ENCODE results near the gene SYNE2. TPM values are rescaled to one million over a fixed set of nuclear protein-coding genes. Genes with fewer than 3 reads are reported as not detected.

The SYNE2 gene
- total RNA-seq, 2 experiments from 2014 or later: 27.6 to 27.7 TPM

- ChIA-PET POLR2A (no interaction called here), CTCF (no interaction called here)
- intact Hi-C loops (cut with micrococcal nuclease): no loop called here
- no peak overlapping the region for H3K27ac Mint-ChIP-seq
- no peak for DNase-seq
- H3K36me3 Mint-ChIP-seq: peaks cover 16% of the 10 kb centered on the region
- peaks cover 2% of the 10 kb centered on the region for H3K4me1 Mint-ChIP-seq (ENCODE audit: low read depth)
- H3K27me3 Mint-ChIP-seq: no peaks in the 10 kb centered on the region
- H3K9me3 Mint-ChIP-seq: no peaks in the 10 kb centered on the region
- no peak overlapping the region for H3K4me3 Mint-ChIP-seq
Observed at GRCh38 chr14:63974176-63974575, 121.4 kb downstream of the SYNE2 start.

GRCh38 chr14:63981569-63981968, 128.8 kb downstream of the SYNE2 start:
- CTCF ChIA-PET: interaction anchor here (0.7 to 1.1 kb wide), 2 partner anchors 12 to 121 kb away, joined by 3 to 4 read pairs; no protein-coding TSS in a partner anchor
- peaks cover 24% of the 10 kb centered on the region for H3K36me3 Mint-ChIP-seq
- POLR2A ChIA-PET: no interaction called here
- no peak overlapping the region for H3K4me3 Mint-ChIP-seq
- intact Hi-C loops (cut with micrococcal nuclease): loop anchor here (5.0 kb wide), 1 partner anchor 129 kb away; the partner anchor contains the start of gene SYNE2
- H3K4me1 Mint-ChIP-seq (ENCODE audit: low read depth): peaks cover 15% of the 10 kb centered on the region
- H3K27ac Mint-ChIP-seq: no peak overlapping the region
- no peaks in the 10 kb centered on the region for H3K9me3 Mint-ChIP-seq
- H3K27me3 Mint-ChIP-seq: no peaks in the 10 kb centered on the region
- DNase-seq: no peak

- Mint-ChIP-seq H3K36me3 (peaks cover 23% of the 10 kb centered on the region), H3K4me1 (ENCODE audit: low read depth) (peaks cover 15% of the 10 kb centered on the region), H3K27me3 (no peaks in the 10 kb centered on the region), H3K9me3 (no peaks in the 10 kb centered on the region), H3K27ac (no peak overlapping the region), H3K4me3 (no peak overlapping the region)
- no peak for DNase-seq
- intact Hi-C loops (cut with micrococcal nuclease): loop anchor here (2.0 to 5.0 kb wide), 2 partner anchors 49 to 130 kb away; partner anchors contain the start of gene SYNE2
- ChIA-PET POLR2A (no interaction called here), CTCF (interaction anchor here (0.7 to 1.1 kb wide), 2 partner anchors 11 to 121 kb away, joined by 3 to 4 read pairs; no protein-coding TSS in a partner anchor)
Observed at GRCh38 chr14:63982156-63982555, 129.4 kb downstream of the SYNE2 start.

GRCh38 chr14:63982629-63983028, 129.8 kb downstream of the SYNE2 start:
- POLR2A ChIA-PET: no interaction called here
- H3K36me3 Mint-ChIP-seq: peaks cover 23% of the 10 kb centered on the region

GRCh38 chr14:63986789-63987533, 134.2 kb downstream of the SYNE2 start:
- intact Hi-C loops (cut with micrococcal nuclease): no loop called here
- Mint-ChIP-seq H3K27ac (no peak overlapping the region), H3K4me3 (no peak overlapping the region), H3K4me1 (ENCODE audit: low read depth) (peaks cover 22% of the 10 kb centered on the region), H3K27me3 (no peaks in the 10 kb centered on the region), H3K36me3 (peaks cover 18% of the 10 kb centered on the region), H3K9me3 (no peaks in the 10 kb centered on the region)
- no peak for DNase-seq
- POLR2A ChIA-PET: interaction anchor here (0.6 kb wide), 1 partner anchor 114 kb away, joined by 9 read pairs; no protein-coding TSS in a partner anchor
- CTCF ChIA-PET: interaction anchor here (1.0 kb wide), 2 partner anchors 11 to 650 kb away, joined by 3 to 4 read pairs; no protein-coding TSS in a partner anchor

More at GRCh38 chr14:63982629-63983028, 129.8 kb downstream of the SYNE2 start:
- no peak overlapping the region for H3K4me3 Mint-ChIP-seq
- CTCF ChIA-PET: interaction anchor here (1.1 kb wide), 1 partner anchor 11 kb away, joined by 4 read pairs; no protein-coding TSS in a partner anchor
- intact Hi-C loops (cut with micrococcal nuclease): loop anchor here (2.0 to 5.0 kb wide), 2 partner anchors 50 to 130 kb away; partner anchors contain the start of gene SYNE2
- H3K27ac Mint-ChIP-seq: no peak overlapping the region
- no peaks in the 10 kb centered on the region for H3K9me3 Mint-ChIP-seq
- H3K4me1 Mint-ChIP-seq (ENCODE audit: low read depth): peaks cover 17% of the 10 kb centered on the region
- no peak for DNase-seq
- no peaks in the 10 kb centered on the region for H3K27me3 Mint-ChIP-seq

- Mint-ChIP-seq H3K36me3 (peaks cover 19% of the 10 kb centered on the region), H3K9me3 (no peaks in the 10 kb centered on the region), H3K27me3 (no peaks in the 10 kb centered on the region), H3K4me1 (ENCODE audit: low read depth) (peaks cover 15% of the 10 kb centered on the region), H3K27ac (no peak overlapping the region), H3K4me3 (no peak overlapping the region)
- no peak for DNase-seq
- POLR2A ChIA-PET: no interaction called here
- intact Hi-C loops (cut with micrococcal nuclease): no loop called here
- CTCF ChIA-PET: interaction anchor here (0.7 kb wide), 1 partner anchor 153 kb away, joined by 3 read pairs; no protein-coding TSS in a partner anchor
Observed at GRCh38 chr14:63988579-63988978, 135.8 kb downstream of the SYNE2 start.

- ChIA-PET CTCF (interaction anchor here (0.8 to 1.4 kb wide), 3 partner anchors 69 to 311 kb away, joined by 3 to 7 read pairs (median 3); no protein-coding TSS in a partner anchor), POLR2A (no interaction called here)
- no peak overlapping the region for H3K27ac Mint-ChIP-seq
- no peak overlapping the region for H3K4me3 Mint-ChIP-seq
- H3K4me1 Mint-ChIP-seq (ENCODE audit: low read depth): peaks cover 15% of the 10 kb centered on the region
- intact Hi-C loops (cut with micrococcal nuclease): no loop called here
- H3K9me3 Mint-ChIP-seq: no peaks in the 10 kb centered on the region
- H3K27me3 Mint-ChIP-seq: no peaks in the 10 kb centered on the region
- peak; percentile 24 for DNase-seq
- H3K36me3 Mint-ChIP-seq: peaks cover 31% of the 10 kb centered on the region
Observed at GRCh38 chr14:63991833-63992232, 139.0 kb downstream of the SYNE2 start.

- no peak overlapping the region for H3K27ac Mint-ChIP-seq
- intact Hi-C loops (cut with micrococcal nuclease): no loop called here
- H3K4me1 Mint-ChIP-seq (ENCODE audit: low read depth): peaks cover 12% of the 10 kb centered on the region
- ChIA-PET CTCF (interaction anchor here (0.7 to 1.2 kb wide), 3 partner anchors 11 to 140 kb away, joined by 3 to 4 read pairs (median 3); partner anchors contain the start of gene SYNE2), POLR2A (no interaction called here)
- peaks cover 37% of the 10 kb centered on the region for H3K36me3 Mint-ChIP-seq
- H3K9me3 Mint-ChIP-seq: no peaks in the 10 kb centered on the region
- H3K4me3 Mint-ChIP-seq: no peak overlapping the region
- H3K27me3 Mint-ChIP-seq: no peaks in the 10 kb centered on the region
- no peak for DNase-seq
Observed at GRCh38 chr14:63992858-63993257, 140.1 kb downstream of the SYNE2 start.

GRCh38 chr14:63993992-63994391, 141.2 kb downstream of the SYNE2 start:
- Mint-ChIP-seq H3K27ac (no peak overlapping the region), H3K4me1 (ENCODE audit: low read depth) (peaks cover 9% of the 10 kb centered on the region), H3K27me3 (no peaks in the 10 kb centered on the region), H3K9me3 (no peaks in the 10 kb centered on the region), H3K36me3 (peaks cover 37% of the 10 kb centered on the region), H3K4me3 (no peak overlapping the region)
- ChIA-PET POLR2A (no interaction called here), CTCF (interaction anchor here (1.2 kb wide), 1 partner anchor 310 kb away, joined by 3 read pairs; no protein-coding TSS in a partner anchor)
- intact Hi-C loops (cut with micrococcal nuclease): no loop called here
- no peak for DNase-seq

- ChIA-PET CTCF (interaction anchor here (0.6 to 1.5 kb wide), 3 partner anchors 146 to 227 kb away, joined by 3 to 4 read pairs (median 3); no protein-coding TSS in a partner anchor), POLR2A (no interaction called here)
- no peak for DNase-seq
- no peak overlapping the region for H3K4me3 Mint-ChIP-seq
- no peaks in the 10 kb centered on the region for H3K27me3 Mint-ChIP-seq
- peaks cover 46% of the 10 kb centered on the region for H3K36me3 Mint-ChIP-seq
- no peaks in the 10 kb centered on the region for H3K9me3 Mint-ChIP-seq
- no peak overlapping the region for H3K27ac Mint-ChIP-seq
- intact Hi-C loops (cut with micrococcal nuclease): no loop called here
- H3K4me1 Mint-ChIP-seq (ENCODE audit: low read depth): peaks cover 9% of the 10 kb centered on the region
Observed at GRCh38 chr14:63995285-63995684, 142.5 kb downstream of the SYNE2 start.

GRCh38 chr14:63996016-63996415, 143.2 kb downstream of the SYNE2 start:
- H3K4me1 Mint-ChIP-seq (ENCODE audit: low read depth): peaks cover 7% of the 10 kb centered on the region
- peaks cover 47% of the 10 kb centered on the region for H3K36me3 Mint-ChIP-seq
- H3K4me3 Mint-ChIP-seq: no peak overlapping the region
- ChIA-PET CTCF (interaction anchor here (1.5 to 2.4 kb wide), 2 partner anchors 15 to 195 kb away, joined by 4 to 10 read pairs; no protein-coding TSS in a partner anchor), POLR2A (no interaction called here)
- no peak overlapping the region for H3K27ac Mint-ChIP-seq
- no peak for DNase-seq
- H3K27me3 Mint-ChIP-seq: no peaks in the 10 kb centered on the region
- intact Hi-C loops (cut with micrococcal nuclease): no loop called here
- no peaks in the 10 kb centered on the region for H3K9me3 Mint-ChIP-seq

- peaks cover 50% of the 10 kb centered on the region for H3K36me3 Mint-ChIP-seq
- intact Hi-C loops (cut with micrococcal nuclease): no loop called here
Observed at GRCh38 chr14:63996625-63997220, 143.9 kb downstream of the SYNE2 start.

More at GRCh38 chr14:63996625-63997220, 143.9 kb downstream of the SYNE2 start:
- H3K27ac Mint-ChIP-seq: no peak overlapping the region
- ChIA-PET POLR2A (no interaction called here), CTCF (interaction anchor here (2.4 kb wide), 1 partner anchor 15 kb away, joined by 10 read pairs; no protein-coding TSS in a partner anchor)
- peaks cover 5% of the 10 kb centered on the region for H3K4me1 Mint-ChIP-seq (ENCODE audit: low read depth)
- H3K4me3 Mint-ChIP-seq: no peak overlapping the region
- no peaks in the 10 kb centered on the region for H3K9me3 Mint-ChIP-seq
- no peaks in the 10 kb centered on the region for H3K27me3 Mint-ChIP-seq
- DNase-seq: no peak
